Endometrium (tissue), 2 donors: ENCODE data around the gene VRTN.
"Not testable (repeated sequence)": the region's sequence is repeated elsewhere in the genome, so short reads cannot be mapped to it uniquely, and the experiment has no call there.

Experiments
- FAIRE-seq: peaks from 2 replicates; lab custom pipeline; 2012; peaks lifted over from hg19 to GRCh38; lab: Jason Lieb, UNC
- donor health status: control.
- donor health status: control.

Gene VRTN

GRCh38 chr14:74349757-74350156 is 1.5 kb downstream of the VRTN start:
- no peak for FAIRE-seq

GRCh38 chr14:74350211-74350927 is 2.1 kb downstream of the VRTN start:
- no peak for FAIRE-seq

GRCh38 chr14:74350928-74351323 is 2.7 kb downstream of the VRTN start:
- no peak for FAIRE-seq

GRCh38 chr14:74356892-74357575 is 8.8 kb downstream of the VRTN start:
- no peak for FAIRE-seq

GRCh38 chr14:74357585-74357984 is 9.3 kb downstream of the VRTN start:
- no peak for FAIRE-seq

- FAIRE-seq, result no peak
Measured at GRCh38 chr14:74358176-74358829, 10.0 kb downstream of the VRTN start.

GRCh38 chr14:74360163-74360562 is 11.9 kb downstream of the VRTN start:
- no peak for FAIRE-seq

GRCh38 chr14:74362361-74362915 is 14.2 kb downstream of the VRTN start:
- no peak for FAIRE-seq

GRCh38 chr14:74364271-74364880 is 16.1 kb downstream of the VRTN start:
- no peak for FAIRE-seq

- FAIRE-seq, result no peak
Measured at GRCh38 chr14:74368026-74368425, 19.8 kb downstream of the VRTN start.

- FAIRE-seq, result no peak
Measured at GRCh38 chr14:74368441-74368840, 20.2 kb downstream of the VRTN start.

GRCh38 chr14:74377976-74378690 is 29.9 kb downstream of the VRTN start:
- no peak for FAIRE-seq

- FAIRE-seq, result no peak
Measured at GRCh38 chr14:74380172-74380571, 31.9 kb downstream of the VRTN start.

GRCh38 chr14:74380845-74381244 is 32.6 kb downstream of the VRTN start:
- no peak for FAIRE-seq

GRCh38 chr14:74381571-74381970 is 33.3 kb downstream of the VRTN start:
- not testable (repeated sequence) for FAIRE-seq

- FAIRE-seq, result no peak
Measured at GRCh38 chr14:74382231-74382630, 34.0 kb downstream of the VRTN start.

- no peak for FAIRE-seq
Measured at GRCh38 chr14:74389980-74390379, 41.7 kb downstream of the VRTN start.

GRCh38 chr14:74390505-74390904 is 42.2 kb downstream of the VRTN start:
- FAIRE-seq, result not testable (repeated sequence)

GRCh38 chr14:74391479-74391878 is 43.2 kb downstream of the VRTN start:
- no peak for FAIRE-seq

GRCh38 chr14:74392616-74393570 is 44.6 kb downstream of the VRTN start:
- FAIRE-seq, result no peak

- no peak for FAIRE-seq
Measured at GRCh38 chr14:74394549-74394948, 46.3 kb downstream of the VRTN start.
